GOT3 (cell line): ENCODE measurements around the gene CACNB2.

ENCODE experiments used
- DNase-seq: peaks from one replicate; lab custom pipeline; 2025; ENCODE audit warnings: mixed read lengths; lab: John Stamatoyannopoulos, UW

The CACNB2 gene

DNA sequence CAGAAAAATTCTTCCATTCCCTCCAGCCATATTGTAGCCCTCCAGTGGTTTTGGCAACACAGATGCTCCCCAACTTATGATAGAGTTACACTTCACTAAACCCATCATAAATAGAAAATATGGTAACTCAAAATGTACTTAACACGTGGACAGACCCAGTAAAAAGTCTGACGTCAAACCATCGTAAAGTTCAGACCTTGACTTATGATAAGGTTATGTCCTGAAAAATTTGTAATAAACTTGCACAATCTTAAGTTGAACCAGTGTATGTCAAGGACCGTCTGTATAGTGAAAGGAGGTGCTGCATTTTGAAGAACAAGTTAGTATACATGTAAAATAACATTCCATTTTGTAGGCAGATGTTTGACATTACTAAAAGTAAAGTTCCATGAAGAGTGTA is 368.4 kb downstream of the CACNB2 start:
- DNase-seq = no peak

- DNase-seq = no peak
Measured at GRCh38 chr10:18514537-18514936, 374.3 kb downstream of the CACNB2 start.

DNA sequence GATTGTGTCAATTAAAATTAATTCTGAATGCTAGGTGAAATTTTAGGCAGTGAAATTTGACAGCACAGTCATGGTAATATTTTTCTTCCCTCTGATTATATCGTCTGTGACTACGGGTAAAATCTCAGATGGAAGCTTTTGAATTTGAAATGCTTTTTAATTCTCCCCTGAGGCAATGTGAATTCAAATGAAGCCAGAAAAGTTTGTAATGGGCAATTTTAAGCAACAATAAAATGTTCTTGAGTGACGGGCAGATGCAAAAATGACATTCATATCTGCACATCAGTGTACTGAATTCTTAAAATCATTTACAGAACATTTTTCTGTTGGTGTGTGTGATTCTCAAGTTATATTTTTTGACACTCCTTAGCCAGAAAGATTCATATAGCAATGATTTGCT is 376.6 kb downstream of the CACNB2 start:
- DNase-seq = no peak

- DNase-seq = no peak
Measured at GRCh38 chr10:18523025-18523424, 382.8 kb downstream of the CACNB2 start.

DNA sequence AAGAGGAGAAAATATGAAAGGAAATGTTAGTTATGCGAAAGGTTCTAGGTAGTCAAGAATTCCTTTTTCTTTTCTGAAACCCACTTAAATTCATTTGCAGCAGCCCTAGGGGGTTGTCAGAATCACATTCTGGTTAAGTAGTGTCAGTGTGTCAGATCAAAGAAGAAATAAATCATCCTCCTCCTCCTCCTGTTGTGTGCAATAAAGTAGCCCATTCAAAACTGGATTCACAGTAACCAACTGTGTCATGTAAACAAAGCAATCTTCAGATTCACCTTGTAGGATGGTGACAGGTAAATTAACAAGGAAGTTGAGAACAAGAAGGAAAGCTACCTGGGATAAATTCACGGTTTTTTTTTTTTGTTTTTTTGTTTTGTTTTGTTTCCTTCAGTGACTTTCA is 383.6 kb downstream of the CACNB2 start:
- DNase-seq = no peak

GRCh38 chr10:18527687-18528086 is 387.5 kb downstream of the CACNB2 start:
- no peak for DNase-seq

DNA sequence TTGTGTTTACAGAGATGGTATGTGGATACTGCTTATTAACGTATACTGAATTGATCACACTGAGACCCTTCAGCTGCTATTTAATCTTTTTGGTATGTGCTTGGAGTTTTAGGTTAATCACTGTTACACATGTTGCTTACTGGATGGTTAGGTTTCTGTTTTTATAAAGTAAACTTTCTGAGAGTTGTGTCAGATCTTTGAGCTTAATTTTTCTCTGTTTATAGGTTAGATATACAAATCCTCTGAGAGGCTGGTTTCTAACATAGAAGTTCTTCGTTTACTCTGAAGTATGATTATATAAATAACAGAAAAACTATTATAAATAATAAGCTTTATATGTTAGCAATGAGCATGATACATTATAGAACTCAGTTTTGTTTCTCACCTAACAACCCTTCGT is 388.1 kb downstream of the CACNB2 start:
- no peak for DNase-seq

DNA sequence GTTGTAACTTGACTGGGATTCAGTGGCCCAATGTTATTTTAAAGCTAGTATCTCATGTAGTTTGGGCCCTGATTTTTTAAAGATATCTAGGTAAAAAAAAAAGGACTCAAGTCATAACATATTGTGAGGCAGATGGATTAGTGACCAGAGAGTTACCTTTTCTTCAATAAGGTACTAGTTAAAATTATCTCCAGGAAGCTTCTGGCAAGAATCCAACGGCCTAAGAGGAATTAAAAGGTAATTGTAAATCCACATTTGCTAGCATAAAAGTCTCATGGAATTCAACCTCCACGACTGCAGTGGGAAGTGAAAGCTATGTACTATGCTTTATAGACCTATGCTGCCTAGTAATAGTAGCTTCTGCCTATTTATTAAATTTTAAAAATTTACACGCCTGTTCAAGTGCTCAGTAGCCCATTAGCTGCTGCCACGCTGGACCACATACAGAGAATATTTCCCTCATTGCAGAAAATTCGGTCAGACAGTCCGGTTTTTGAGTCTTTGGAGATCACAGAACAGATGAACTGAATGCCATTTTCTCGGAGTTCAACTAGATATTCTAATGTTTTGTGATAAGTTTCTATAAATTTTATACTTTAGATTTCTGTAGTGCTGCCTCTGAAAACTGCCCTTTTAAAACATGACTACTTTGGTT is 392.8 kb downstream of the CACNB2 start:
- DNase-seq = no peak

GRCh38 chr10:18533896-18534295 is 393.7 kb downstream of the CACNB2 start:
- no peak for DNase-seq

- DNase-seq = no peak
Measured at GRCh38 chr10:18539335-18539734, 399.1 kb downstream of the CACNB2 start.

GRCh38 chr10:18540195-18540594 is 400.0 kb downstream of the CACNB2 start:
- no peak for DNase-seq

DNA sequence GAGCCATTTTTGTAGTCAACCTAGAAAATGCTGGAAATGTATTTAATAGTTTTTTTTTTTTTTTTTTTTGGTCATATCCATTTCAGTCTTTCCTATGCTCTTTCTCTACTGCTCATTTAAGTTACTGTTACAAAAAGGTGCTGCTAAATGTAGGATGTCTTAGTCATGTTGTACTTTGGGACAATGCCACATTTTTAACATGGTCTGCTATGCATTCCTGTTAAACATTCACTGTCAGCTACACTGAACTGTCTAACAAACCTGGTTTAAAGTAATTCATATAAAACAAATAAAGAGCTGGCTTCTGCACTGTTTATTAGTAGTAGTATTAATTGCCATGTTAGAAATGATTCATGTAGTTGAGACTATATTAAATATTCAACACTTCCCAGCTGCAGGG is 402.6 kb downstream of the CACNB2 start:
- DNase-seq = no peak

- DNase-seq = no peak
Measured at GRCh38 chr10:18545621-18546305, 405.5 kb downstream of the CACNB2 start.

- no peak for DNase-seq
Measured at GRCh38 chr10:18549105-18549504, 408.9 kb downstream of the CACNB2 start.

DNA sequence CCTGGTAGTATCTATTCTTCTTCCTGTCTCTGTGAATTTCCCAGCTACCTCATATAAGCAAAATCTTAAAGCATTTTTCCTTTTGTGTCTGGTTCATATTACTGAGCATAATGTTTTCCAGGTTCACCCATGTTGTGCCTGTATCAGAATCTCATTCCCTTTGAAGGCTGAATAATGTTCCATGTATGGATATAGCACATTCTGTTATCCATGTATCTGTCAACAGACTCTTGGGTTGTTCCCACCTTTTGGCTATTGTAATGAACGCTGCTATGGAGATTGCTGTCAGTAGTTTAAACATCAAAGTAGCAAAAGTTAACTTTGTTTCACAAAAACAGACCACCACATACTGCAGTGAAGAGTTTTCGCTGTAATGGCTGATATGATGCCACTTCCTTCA is 411.2 kb downstream of the CACNB2 start:
- no peak for DNase-seq

DNA sequence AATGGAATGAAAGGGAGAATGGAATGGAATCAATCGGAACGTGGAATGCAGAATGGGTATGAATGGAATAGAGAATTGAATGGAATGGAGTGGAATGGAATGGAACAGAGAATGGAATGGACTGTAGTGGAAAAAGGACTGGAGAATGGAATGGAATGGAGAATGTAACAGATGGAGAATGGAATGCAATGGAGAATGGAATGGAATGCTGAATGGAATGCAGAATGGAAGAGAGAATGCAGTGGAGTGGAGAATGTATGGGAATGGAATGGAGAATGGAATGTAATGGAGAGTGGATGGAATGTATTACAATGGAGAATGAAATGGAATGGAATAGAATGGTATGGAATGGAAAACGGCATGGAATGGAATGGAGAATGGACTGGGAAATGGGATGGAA is 414.3 kb downstream of the CACNB2 start:
- DNase-seq = no peak

GRCh38 chr10:18556522-18557147 is 416.4 kb downstream of the CACNB2 start:
- DNase-seq = no peak

DNA sequence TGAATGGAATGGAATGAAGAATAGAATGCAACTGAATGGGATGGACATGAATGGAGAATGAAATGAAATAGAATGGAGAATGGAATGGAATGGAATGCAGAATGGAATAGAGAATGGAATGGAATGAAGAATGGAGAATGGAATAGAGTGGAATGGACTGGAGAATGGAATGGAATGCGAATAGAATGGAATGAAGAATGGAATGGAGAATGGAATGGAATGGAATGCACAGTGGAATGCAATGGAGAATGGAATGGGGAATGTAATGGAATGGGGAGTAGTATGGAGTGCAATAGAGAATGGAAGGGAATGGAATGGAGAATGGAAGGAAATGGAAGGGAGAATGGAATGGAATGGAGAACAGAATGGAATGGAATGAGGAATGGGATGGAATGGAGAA is 417.7 kb downstream of the CACNB2 start:
- no peak for DNase-seq

GRCh38 chr10:18561861-18562551 is 421.8 kb downstream of the CACNB2 start:
- DNase-seq = no peak

DNA sequence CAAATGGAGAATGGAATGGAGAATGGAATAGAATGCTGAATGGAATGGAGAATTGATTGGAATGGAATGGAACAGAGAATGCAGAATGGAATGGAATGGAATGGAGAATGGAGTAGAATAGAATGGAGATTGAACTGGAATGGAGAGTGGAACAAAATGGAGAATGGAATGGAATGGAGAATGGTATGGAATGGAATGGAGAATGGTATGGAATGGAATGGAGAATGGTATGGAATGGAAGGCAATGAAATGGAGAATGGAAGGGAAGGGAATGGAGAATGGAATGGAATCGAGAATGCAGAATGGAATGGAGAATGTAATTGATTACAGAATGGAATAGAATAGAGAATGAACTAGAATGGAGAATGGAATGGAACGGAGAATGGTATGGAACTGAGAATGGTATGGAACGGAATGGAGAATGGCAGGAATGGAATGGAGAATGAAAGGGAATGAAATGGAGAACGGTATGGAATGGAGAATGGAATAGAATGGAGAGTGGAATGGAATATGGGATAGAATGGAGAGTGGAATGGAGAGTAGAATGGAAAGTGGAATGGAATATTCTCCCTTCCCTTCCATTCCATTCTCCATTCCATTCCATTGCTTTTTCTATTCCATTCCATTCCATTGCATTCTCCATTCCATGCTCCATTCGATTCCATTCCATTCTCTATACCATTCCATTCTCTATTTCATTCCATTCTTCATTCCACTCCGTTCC is 422.9 kb downstream of the CACNB2 start:
- no peak for DNase-seq

- no peak for DNase-seq
Measured at GRCh38 chr10:18565006-18565405, 424.8 kb downstream of the CACNB2 start.

DNA sequence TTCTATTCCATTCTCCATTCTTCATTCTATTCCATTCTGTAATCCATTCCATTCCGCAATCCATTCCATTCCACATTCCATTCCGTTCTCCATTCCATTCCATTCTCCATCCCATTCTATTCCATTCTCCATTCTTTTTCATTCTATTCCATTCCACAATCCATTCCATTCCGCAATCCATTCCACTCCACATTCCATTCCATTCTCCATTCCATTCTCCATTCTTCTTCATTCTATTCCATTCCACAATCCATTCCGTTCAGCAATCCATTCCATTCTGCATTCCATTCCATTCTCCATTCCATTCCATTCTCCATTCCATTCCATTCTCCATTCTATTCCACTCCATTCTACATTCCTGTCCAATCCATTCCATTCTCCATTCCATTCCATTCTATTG is 426.0 kb downstream of the CACNB2 start:
- DNase-seq = no peak
